HepG2 (cell line): ENCODE data around the gene ADH4. TPM values are rescaled to one million over a fixed set of nuclear protein-coding genes. Genes with fewer than 3 reads are reported as not detected.

Experiments
- HNF4A ChIP-seq: sonication (generic); formaldehyde crosslinking; IDR thresholded peaks from 2 replicates; pipeline ENCODE4 v1.4.0; 2020; ENCODE audit warnings: missing genetic modification reagents
- KDM6A ChIP-seq: IDR thresholded peaks from 2 replicates; pipeline ENCODE4 v1.6.1; 2016; ENCODE audit warnings: low read depth
- KLF16 ChIP-seq, 2 experiments: sonication (generic) in 1 of 2; formaldehyde crosslinking in 1 of 2; IDR thresholded peaks; 2 replicates each; pipeline versions ENCODE4 v1.6.1 to v1.8.0; 2016 to 2023; ENCODE audit warnings: missing genetic modification reagents in 2 of 2, missing compliant biosample characterization in 1 of 2
- LCORL ChIP-seq, 2 experiments: fragments of 450-650 bp in 1 of 2; sonication (generic) in 1 of 2; formaldehyde crosslinking in 1 of 2; IDR thresholded peaks; 2 replicates each; pipeline versions ENCODE4 v1.5.0 to v1.6.1; 2017 to 2020; ENCODE audit warnings: antibody characterized with exemption in 1 of 2, missing genetic modification reagents in 1 of 2
- PHF20 ChIP-seq: sonication (generic); formaldehyde crosslinking; IDR thresholded peaks from 2 replicates; pipeline ENCODE4 v1.5.0; 2020; ENCODE audit warnings: mild to moderate bottlenecking, missing genetic modification reagents
- RFX3 ChIP-seq: IDR thresholded peaks from 2 replicates; pipeline ENCODE4 v1.6.1; 2016; ENCODE audit warnings: missing biosample characterization, missing genetic modification reagents
- SIN3A ChIP-seq: IDR thresholded peaks from 2 replicates; pipeline ENCODE4 v1.6.1; 2011; ENCODE audit warnings: low read depth, mild to moderate bottlenecking, control low read depth, low read length, borderline replicate concordance
- SIX4 ChIP-seq: sonication (generic); formaldehyde crosslinking; IDR thresholded peaks from 2 replicates; pipeline ENCODE4 v1.4.0; 2020; ENCODE audit warnings: missing genetic modification reagents
- STAT5B ChIP-seq: sonication (generic); formaldehyde crosslinking; IDR thresholded peaks from 2 replicates; pipeline ENCODE4 v1.4.0; 2020; ENCODE audit warnings: missing genetic modification reagents
- TCF7 ChIP-seq: sonication (generic); IDR thresholded peaks from 2 replicates; pipeline ENCODE4 v1.6.1; 2016; ENCODE audit warnings: antibody characterized with exemption, low read depth
- TCF7L2 ChIP-seq: IDR thresholded peaks from 2 replicates; pipeline ENCODE4 v1.6.1; 2011; ENCODE audit warnings: mild to moderate bottlenecking, low read depth, low read length, moderate library complexity
- XBP1 ChIP-seq: sonication (generic); formaldehyde crosslinking; IDR thresholded peaks from 2 replicates; pipeline ENCODE4 v1.5.0; 2020; ENCODE audit warnings: missing genetic modification reagents
- ZBTB38 ChIP-seq: sonication (generic); formaldehyde crosslinking; IDR thresholded peaks from 2 replicates; pipeline ENCODE4 v1.5.1; 2020; ENCODE audit warnings: mild to moderate bottlenecking, missing genetic modification reagents
- ZC3H4 ChIP-seq: sonication (generic); formaldehyde crosslinking; IDR thresholded peaks from 2 replicates; pipeline ENCODE4 v1.4.0; 2020; ENCODE audit warnings: missing genetic modification reagents, borderline replicate concordance
- ZNF224 ChIP-seq: sonication (generic); formaldehyde crosslinking; IDR thresholded peaks from 2 replicates; pipeline ENCODE4 v1.5.0; 2020; ENCODE audit warnings: mild to moderate bottlenecking, missing genetic modification reagents
- ZNF33B ChIP-seq: sonication (generic); formaldehyde crosslinking; IDR thresholded peaks from 2 replicates; pipeline ENCODE4 v1.5.1; 2020; ENCODE audit warnings: mild to moderate bottlenecking, missing genetic modification reagents
- ZNF547 ChIP-seq: sonication (generic); formaldehyde crosslinking; IDR thresholded peaks from 2 replicates; pipeline ENCODE4 v1.5.1; 2020; ENCODE audit warnings: mild to moderate bottlenecking, missing genetic modification reagents
- ZNF572 ChIP-seq: sonication (generic); formaldehyde crosslinking; IDR thresholded peaks from 2 replicates; pipeline ENCODE4 v1.5.1; 2020; ENCODE audit warnings: mild to moderate bottlenecking, missing genetic modification reagents
- ZNF605 ChIP-seq: sonication (generic); formaldehyde crosslinking; IDR thresholded peaks from 2 replicates; pipeline ENCODE4 v1.8.0; 2022; ENCODE audit warnings: mild to moderate bottlenecking, missing genetic modification reagents
- ZSCAN25 ChIP-seq: sonication (generic); formaldehyde crosslinking; IDR thresholded peaks from 2 replicates; pipeline ENCODE4 v1.8.0; 2022; ENCODE audit warnings: mild to moderate bottlenecking, missing genetic modification reagents
- polyA plus RNA-seq, 8 experiments: library from polyadenylated mRNA; depleted of rRNA in 3 of 8; stranded (reverse) in 7 of 8; unstranded in 1 of 8; fragments of >200 nt; fragmentation: Illumina TruSeq in 4 of 8; extraction: Trizol in 4 of 8; gene quantifications; 2 replicates each; pipeline versions ENCODE4 v1.2.1 to v1.2.3, GENCODE V29; 2011 to 2016; ENCODE audit warnings: low read depth in 4 of 8, missing spikeins in 1 of 8, mixed read lengths in 1 of 8; ENCODE audit not compliant: insufficient read depth in 1 of 8
- total RNA-seq, 5 experiments: library from RNA; depleted of rRNA; stranded (reverse); fragments of >200 nt; fragmentation: Illumina TruSeq; extraction: Trizol; gene quantifications; 2 replicates each; pipeline ENCODE4 v1.2.3, GENCODE V29; 2016; ENCODE audit warnings: low read depth in 1 of 5
- TF ChIP-seq, protein P1 (sequence below): sonication (generic); formaldehyde crosslinking; IDR thresholded peaks from 2 replicates; pipeline ENCODE4 v1.5.1; 2020; ENCODE audit warnings: mild to moderate bottlenecking, missing genetic modification reagents
- TF ChIP-seq, protein P2 (sequence below): IDR thresholded peaks from 2 replicates; pipeline ENCODE4 v1.6.1; 2016
- TF ChIP-seq, protein P3 (sequence below): sonication (generic); formaldehyde crosslinking; IDR thresholded peaks from 2 replicates; pipeline ENCODE4 v1.5.1; 2020; ENCODE audit warnings: missing genetic modification reagents, mild to moderate bottlenecking, borderline replicate concordance
- TF ChIP-seq, protein P4 (sequence below): sonication (generic); formaldehyde crosslinking; IDR thresholded peaks from 2 replicates; pipeline ENCODE4 v1.4.0; 2020; ENCODE audit warnings: mild to moderate bottlenecking, missing genetic modification reagents
- TF ChIP-seq, protein P5 (sequence below): IDR thresholded peaks from 2 replicates; pipeline ENCODE4 v1.6.1; 2018; ENCODE audit warnings: missing genetic modification reagents

ADH4 gene
- total and polyA plus RNA-seq, 2 of the 13 experiments (the other 11 are each of a cell fraction or from before 2014, with no cell fraction given): 24.3 to 31.1 TPM

DNA sequence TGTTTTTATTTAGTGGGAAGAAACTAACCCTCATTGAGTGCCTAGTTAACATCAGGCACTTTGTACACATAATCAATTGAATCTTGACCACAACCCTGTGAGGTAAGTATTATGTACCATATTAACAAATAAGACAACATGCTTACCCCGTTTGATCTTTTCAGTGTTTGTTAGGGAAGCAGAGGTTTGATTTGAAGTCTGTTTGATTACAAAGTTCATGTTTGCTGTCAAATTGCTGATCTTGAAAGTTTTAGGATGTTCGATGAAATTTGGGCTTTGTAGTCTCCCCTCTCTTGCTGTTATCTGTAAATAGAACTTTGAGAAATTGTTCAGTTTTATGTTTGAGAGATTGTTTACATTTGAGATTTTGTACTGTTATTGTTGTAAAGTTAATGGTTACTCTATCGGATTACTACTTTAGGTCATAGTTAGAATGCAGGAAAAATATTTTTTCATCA, 13.4 kb upstream of the ADH4 start (continued):
- no peak for TF ChIP-seq RFX3
- TF ChIP-seq TCF7: peak; percentile 100
- TF ChIP-seq, protein P1, sequence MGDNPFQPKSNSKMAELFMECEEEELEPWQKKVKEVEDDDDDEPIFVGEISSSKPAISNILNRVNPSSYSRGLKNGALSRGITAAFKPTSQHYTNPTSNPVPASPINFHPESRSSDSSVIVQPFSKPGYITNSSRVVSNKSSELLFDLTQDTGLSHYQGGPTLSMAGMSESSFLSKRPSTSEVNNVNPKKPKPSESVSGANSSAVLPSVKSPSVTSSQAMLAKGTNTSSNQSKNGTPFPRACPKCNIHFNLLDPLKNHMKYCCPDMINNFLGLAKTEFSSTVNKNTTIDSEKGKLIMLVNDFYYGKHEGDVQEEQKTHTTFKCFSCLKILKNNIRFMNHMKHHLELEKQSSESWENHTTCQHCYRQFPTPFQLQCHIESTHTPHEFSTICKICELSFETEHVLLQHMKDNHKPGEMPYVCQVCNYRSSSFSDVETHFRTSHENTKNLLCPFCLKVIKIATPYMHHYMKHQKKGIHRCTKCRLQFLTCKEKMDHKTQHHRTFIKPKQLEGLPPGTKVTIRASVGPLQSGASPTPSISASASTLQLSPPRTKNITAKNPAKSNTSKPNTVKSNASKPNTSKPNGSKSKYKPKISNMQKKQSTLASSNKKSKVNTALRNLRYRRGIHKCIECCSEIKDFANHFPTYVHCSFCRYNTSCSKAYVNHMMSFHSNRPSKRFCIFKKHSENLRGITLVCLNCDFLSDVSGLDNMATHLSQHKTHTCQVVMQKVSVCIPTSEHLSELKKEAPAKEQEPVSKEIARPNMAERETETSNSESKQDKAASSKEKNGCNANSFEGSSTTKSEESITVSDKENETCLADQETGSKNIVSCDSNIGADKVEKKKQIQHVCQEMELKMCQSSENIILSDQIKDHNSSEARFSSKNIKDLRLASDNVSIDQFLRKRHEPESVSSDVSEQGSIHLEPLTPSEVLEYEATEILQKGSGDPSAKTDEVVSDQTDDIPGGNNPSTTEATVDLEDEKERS: no peak
- peak; percentile 97 for TF ChIP-seq KDM6A
- TF ChIP-seq, protein P2, sequence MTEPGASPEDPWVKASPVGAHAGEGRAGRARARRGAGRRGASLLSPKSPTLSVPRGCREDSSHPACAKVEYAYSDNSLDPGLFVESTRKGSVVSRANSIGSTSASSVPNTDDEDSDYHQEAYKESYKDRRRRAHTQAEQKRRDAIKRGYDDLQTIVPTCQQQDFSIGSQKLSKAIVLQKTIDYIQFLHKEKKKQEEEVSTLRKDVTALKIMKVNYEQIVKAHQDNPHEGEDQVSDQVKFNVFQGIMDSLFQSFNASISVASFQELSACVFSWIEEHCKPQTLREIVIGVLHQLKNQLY (CRISPR knock-in tag): peak; percentile 88
- TF ChIP-seq ZBTB38 (CRISPR knock-in tag): no peak
- peak; percentile 100 for TF ChIP-seq LCORL (IDR thresholded peaks at IDR 0.05)
- peak; percentile 77 for TF ChIP-seq LCORL (CRISPR knock-in tag; IDR thresholded peaks at IDR 0.05)
- 0 out of 2 replicates have a peak, but pooled peaks have one; percentile 46 for TF ChIP-seq STAT5B
- no peak for TF ChIP-seq ZNF547 (CRISPR knock-in tag)
- peak; percentile 92 for TF ChIP-seq SIX4 (CRISPR knock-in tag)
- TF ChIP-seq, protein P3, sequence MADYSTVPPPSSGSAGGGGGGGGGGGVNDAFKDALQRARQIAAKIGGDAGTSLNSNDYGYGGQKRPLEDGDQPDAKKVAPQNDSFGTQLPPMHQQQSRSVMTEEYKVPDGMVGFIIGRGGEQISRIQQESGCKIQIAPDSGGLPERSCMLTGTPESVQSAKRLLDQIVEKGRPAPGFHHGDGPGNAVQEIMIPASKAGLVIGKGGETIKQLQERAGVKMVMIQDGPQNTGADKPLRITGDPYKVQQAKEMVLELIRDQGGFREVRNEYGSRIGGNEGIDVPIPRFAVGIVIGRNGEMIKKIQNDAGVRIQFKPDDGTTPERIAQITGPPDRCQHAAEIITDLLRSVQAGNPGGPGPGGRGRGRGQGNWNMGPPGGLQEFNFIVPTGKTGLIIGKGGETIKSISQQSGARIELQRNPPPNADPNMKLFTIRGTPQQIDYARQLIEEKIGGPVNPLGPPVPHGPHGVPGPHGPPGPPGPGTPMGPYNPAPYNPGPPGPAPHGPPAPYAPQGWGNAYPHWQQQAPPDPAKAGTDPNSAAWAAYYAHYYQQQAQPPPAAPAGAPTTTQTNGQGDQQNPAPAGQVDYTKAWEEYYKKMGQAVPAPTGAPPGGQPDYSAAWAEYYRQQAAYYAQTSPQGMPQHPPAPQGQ (CRISPR knock-in tag): no peak
- no peak for TF ChIP-seq ZSCAN25 (CRISPR knock-in tag)
- TF ChIP-seq HNF4A: peak; percentile 100
- peak in 1 of 2 experiments; percentile 95; a peak in 2 of 4 replicates for TF ChIP-seq KLF16 (CRISPR knock-in tag; IDR thresholded peaks at IDR 0.05)
- TF ChIP-seq XBP1 (CRISPR knock-in tag): peak; percentile 65; the same call in 1 of the 2 replicates
- 0 out of 2 replicates have a peak, but pooled peaks have one; percentile 64 for TF ChIP-seq SIN3A
- TF ChIP-seq ZC3H4 (CRISPR knock-in tag): no peak
- no peak for TF ChIP-seq ZNF33B (CRISPR knock-in tag)
- peak; percentile 100 for TF ChIP-seq TCF7L2
- no peak for TF ChIP-seq ZNF572
- no peak for TF ChIP-seq ZNF605 (CRISPR knock-in tag)
- TF ChIP-seq, protein P4, sequence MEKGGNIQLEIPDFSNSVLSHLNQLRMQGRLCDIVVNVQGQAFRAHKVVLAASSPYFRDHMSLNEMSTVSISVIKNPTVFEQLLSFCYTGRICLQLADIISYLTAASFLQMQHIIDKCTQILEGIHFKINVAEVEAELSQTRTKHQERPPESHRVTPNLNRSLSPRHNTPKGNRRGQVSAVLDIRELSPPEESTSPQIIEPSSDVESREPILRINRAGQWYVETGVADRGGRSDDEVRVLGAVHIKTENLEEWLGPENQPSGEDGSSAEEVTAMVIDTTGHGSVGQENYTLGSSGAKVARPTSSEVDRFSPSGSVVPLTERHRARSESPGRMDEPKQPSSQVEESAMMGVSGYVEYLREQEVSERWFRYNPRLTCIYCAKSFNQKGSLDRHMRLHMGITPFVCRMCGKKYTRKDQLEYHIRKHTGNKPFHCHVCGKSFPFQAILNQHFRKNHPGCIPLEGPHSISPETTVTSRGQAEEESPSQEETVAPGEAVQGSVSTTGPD (CRISPR knock-in tag): no peak
- TF ChIP-seq PHF20: no peak
- no peak for TF ChIP-seq ZNF224
- TF ChIP-seq, protein P5, sequence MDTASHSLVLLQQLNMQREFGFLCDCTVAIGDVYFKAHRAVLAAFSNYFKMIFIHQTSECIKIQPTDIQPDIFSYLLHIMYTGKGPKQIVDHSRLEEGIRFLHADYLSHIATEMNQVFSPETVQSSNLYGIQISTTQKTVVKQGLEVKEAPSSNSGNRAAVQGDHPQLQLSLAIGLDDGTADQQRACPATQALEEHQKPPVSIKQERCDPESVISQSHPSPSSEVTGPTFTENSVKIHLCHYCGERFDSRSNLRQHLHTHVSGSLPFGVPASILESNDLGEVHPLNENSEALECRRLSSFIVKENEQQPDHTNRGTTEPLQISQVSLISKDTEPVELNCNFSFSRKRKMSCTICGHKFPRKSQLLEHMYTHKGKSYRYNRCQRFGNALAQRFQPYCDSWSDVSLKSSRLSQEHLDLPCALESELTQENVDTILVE (CRISPR knock-in tag): peak; percentile 93
